ENCODE data around the gene SMYD2.

SMYD2 gene

GRCh38 chr1:214281021-214281719 is at the start of gene SMYD2:
Gene SMYD2 (plus strand): TSS chr1:214281159. CDS start chr1:214281255, 96 bp downstream.
- peak; percentile 68 for DNase-seq
- in situ Hi-C loops (cut with MboI; ENCODE audit: low pct_unique_long_range_greater_than_20kb, low sequenced_read_pairs), result no loop called here

DNA sequence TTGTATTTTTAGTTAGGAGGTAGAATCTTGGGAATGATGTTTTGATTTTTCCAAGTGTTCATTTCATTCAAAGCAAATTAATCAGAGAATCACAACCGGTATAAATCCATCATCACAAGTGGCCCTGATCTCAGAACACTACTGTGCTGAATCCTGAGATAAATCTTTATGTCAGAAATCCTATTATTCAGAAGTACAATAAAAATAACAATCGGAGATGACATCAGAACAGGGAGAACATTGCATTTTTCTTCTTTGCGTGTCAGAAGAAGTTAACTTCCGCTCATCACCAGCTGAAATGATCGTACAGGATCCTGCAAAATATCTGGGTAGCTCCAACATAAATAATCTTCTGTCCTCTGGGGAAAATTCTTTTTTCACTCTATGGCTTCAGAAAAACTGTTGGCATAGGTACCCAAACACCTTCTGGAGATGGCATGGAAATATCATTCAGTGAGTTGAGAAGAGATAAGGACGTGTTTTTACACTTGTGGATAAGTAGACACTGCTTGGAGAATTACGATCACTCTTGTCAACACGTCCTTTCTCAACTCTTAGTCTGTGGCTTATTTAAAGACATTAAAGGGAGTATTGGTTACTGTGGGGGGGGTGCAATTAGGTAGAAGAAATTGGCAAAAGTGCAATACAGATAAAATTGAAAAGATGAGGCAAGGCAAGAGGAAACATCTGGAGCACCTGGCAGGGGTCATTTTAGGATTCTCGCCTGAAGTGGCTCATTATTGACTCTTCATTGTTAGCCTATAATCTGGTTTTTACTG is 46.9 kb upstream of the SMYD2 start:
- in situ Hi-C loops (cut with MboI; ENCODE audit: low pct_unique_long_range_greater_than_20kb, low sequenced_read_pairs), result no loop called here

GRCh38 chr1:214234635-214235025 is 46.3 kb upstream of the SMYD2 start:
- no peak for DNase-seq
- in situ Hi-C loops (cut with MboI; ENCODE audit: low pct_unique_long_range_greater_than_20kb, low sequenced_read_pairs), result no loop called here

More for the DNA sequence above, 46.9 kb upstream of the SMYD2 start:
- DNase-seq, result no peak

DNA sequence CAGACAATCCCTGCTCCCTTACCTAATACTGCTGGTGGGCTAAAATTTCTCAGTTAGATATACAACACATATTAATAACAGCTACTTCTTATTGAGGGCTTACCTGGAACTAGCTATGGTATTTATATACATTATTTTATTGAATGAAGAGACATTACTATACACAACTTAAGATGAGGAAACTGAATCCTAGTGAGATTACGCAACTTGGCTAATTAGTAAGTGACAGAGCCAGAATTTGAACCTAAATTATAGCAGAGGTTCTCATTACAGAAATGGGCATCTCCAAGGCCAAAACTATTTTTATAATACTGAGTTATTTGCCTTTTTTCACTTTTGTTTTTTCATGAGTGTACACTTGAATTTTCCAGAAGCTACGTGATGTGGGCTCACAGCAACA is 44.5 kb upstream of the SMYD2 start:
- in situ Hi-C loops (cut with MboI; ENCODE audit: low pct_unique_long_range_greater_than_20kb, low sequenced_read_pairs), result no loop called here
- DNase-seq, result no peak

- DNase-seq, result no peak
- in situ Hi-C loops (cut with MboI; ENCODE audit: low pct_unique_long_range_greater_than_20kb, low sequenced_read_pairs), result no loop called here
Observed at GRCh38 chr1:214241060-214241459, 39.9 kb upstream of the SMYD2 start.

- no peak for DNase-seq
Observed at GRCh38 chr1:214244252-214244651, 36.7 kb upstream of the SMYD2 start.

GRCh38 chr1:214244841-214245240 is 36.1 kb upstream of the SMYD2 start:
- in situ Hi-C loops (cut with MboI; ENCODE audit: low pct_unique_long_range_greater_than_20kb, low sequenced_read_pairs), result no loop called here
- no peak for DNase-seq

More at GRCh38 chr1:214244252-214244651, 36.7 kb upstream of the SMYD2 start:
- in situ Hi-C loops (cut with MboI; ENCODE audit: low pct_unique_long_range_greater_than_20kb, low sequenced_read_pairs), result no loop called here

- no peak for DNase-seq
- in situ Hi-C loops (cut with MboI; ENCODE audit: low pct_unique_long_range_greater_than_20kb, low sequenced_read_pairs), result no loop called here
Observed at GRCh38 chr1:214247501-214248041, 33.4 kb upstream of the SMYD2 start.

GRCh38 chr1:214248311-214249085 is 32.5 kb upstream of the SMYD2 start:
- in situ Hi-C loops (cut with MboI; ENCODE audit: low pct_unique_long_range_greater_than_20kb, low sequenced_read_pairs), result no loop called here
- no peak for DNase-seq

DNA sequence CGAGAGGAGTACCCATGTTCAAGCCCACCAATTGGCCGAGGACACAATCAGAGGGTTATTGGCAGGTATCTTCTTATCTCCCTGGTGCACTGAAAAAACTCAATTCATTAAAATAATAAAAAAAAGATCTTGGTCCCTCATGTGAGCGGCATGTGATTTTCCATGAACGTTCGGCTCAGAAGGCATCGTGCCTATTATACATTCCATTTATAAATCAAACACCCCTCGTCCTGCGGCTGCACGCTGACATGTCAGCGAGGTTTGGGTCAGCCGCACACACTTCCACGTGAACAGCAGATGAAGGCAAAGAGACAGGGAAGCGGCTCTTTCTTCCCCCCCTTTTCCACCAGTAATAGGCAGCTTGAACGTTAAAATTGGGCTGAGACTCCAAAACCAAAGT is 31.3 kb upstream of the SMYD2 start:
- DNase-seq, result no peak
- in situ Hi-C loops (cut with MboI; ENCODE audit: low pct_unique_long_range_greater_than_20kb, low sequenced_read_pairs), result no loop called here

DNA sequence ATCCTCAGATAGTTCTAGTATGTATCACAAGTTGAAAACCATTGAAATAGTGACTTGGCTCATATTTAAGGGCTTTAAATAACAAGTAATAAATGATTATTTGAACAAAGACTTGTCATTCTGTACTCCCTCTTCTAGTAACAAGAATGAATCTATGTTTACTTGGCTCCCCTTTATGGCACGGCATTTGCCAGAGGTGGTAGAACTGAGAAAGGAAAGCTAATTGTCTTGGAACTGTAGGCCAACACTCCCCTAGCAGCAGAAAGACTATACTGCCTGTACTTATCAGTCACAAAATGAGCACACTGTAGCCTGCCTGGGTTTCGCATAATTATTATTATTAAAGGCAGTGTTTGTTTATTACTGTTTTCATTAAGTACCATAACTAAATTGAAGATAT is 29.6 kb upstream of the SMYD2 start:
- in situ Hi-C loops (cut with MboI; ENCODE audit: low pct_unique_long_range_greater_than_20kb, low sequenced_read_pairs), result no loop called here
- no peak for DNase-seq

DNA sequence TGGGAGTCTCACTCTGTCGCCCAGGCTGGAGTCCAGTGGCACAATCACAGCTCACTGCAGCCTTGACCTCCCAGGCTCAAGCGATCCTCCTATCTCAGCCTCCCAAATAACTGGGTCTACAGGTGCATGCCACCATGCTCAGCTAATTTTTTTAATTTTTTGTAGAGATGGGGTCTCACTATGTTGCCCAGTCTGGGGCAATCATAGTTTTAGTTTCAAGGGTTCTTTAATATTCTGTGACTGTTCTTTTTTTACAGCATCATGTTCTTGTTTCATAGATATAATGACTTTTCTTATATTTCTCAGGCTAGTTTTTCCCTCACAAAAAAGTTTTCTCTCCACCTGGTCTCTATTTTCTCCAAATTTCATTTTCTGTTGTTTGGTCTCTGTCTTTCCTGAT is 25.4 kb upstream of the SMYD2 start:
- in situ Hi-C loops (cut with MboI; ENCODE audit: low pct_unique_long_range_greater_than_20kb, low sequenced_read_pairs), result no loop called here
- DNase-seq, result no peak

- in situ Hi-C loops (cut with MboI; ENCODE audit: low pct_unique_long_range_greater_than_20kb, low sequenced_read_pairs), result no loop called here
- no peak for DNase-seq
Observed at GRCh38 chr1:214259353-214259977, 21.5 kb upstream of the SMYD2 start.

GRCh38 chr1:214260561-214261205 is 20.3 kb upstream of the SMYD2 start:
- in situ Hi-C loops (cut with MboI; ENCODE audit: low pct_unique_long_range_greater_than_20kb, low sequenced_read_pairs), result no loop called here
- no peak for DNase-seq

- in situ Hi-C loops (cut with MboI; ENCODE audit: low pct_unique_long_range_greater_than_20kb, low sequenced_read_pairs), result no loop called here
- DNase-seq, result peak; percentile 85
Observed at GRCh38 chr1:214261206-214262123, 19.5 kb upstream of the SMYD2 start.

GRCh38 chr1:214264196-214264595 is 16.8 kb upstream of the SMYD2 start:
- no peak for DNase-seq
- in situ Hi-C loops (cut with MboI; ENCODE audit: low pct_unique_long_range_greater_than_20kb, low sequenced_read_pairs), result no loop called here

DNA sequence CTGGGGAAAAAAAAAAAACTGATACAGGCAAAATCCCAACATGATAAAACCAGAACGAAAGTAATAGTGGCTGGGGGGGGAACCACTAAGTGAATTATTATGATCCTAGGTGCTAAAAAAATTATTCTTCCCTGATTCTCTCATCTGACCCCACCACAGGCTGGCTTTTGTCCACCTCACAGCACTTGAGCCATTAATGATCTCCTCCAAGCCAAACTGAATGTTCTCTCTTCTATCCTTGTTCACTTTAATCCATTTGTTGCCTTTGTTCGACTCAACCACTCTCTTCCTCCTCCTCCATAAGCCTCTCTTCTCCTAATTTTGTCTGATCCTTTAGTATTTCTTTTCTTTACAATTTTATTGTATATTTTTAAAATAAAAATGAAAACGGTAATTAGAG is 16.0 kb upstream of the SMYD2 start:
- DNase-seq, result no peak
- in situ Hi-C loops (cut with MboI; ENCODE audit: low pct_unique_long_range_greater_than_20kb, low sequenced_read_pairs), result no loop called here
